HCT116 (cell line): Measurements from ENCODE around the gene BUB3. TPM values are rescaled to one million over a fixed set of nuclear protein-coding genes. Genes with fewer than 3 reads are reported as not detected.

ENCODE experiments used
- ATAC-seq: fragments of 200-7000 bp; cut with Tn5 transposase; 2 replicates; pipeline ENCODE4 v1.9.1; 2020; ENCODE audit warnings: mild to moderate bottlenecking, moderate library complexity
- BruUV-seq: library from RNA; stranded (reverse); fragments of 400-500 nt; replicated peaks from 2 replicates; lab custom pipeline; 2021; lab: Mats Ljungman, UMichigan
- CTCF ChIA-PET: fragments of 300-600 bp; sonication (Branson Sonifier 250); formaldehyde crosslinking; loops from one replicate; lab custom pipeline; 2021; ENCODE audit warnings: antibody characterized with exemption; lab: Charles Lee
- POLR2A ChIA-PET: fragments of 300-600, 350-600 bp; sonication (Branson Sonifier 250); formaldehyde crosslinking; loops from one replicate; lab custom pipeline; 2021; ENCODE audit warnings: antibody characterized with exemption; lab: Charles Lee
- RAD21 ChIA-PET, 2 experiments: fragments of 300-600 bp; sonication (Branson Sonifier 250); formaldehyde crosslinking; loops; one replicate each; lab custom pipeline; 2023; ENCODE audit warnings: low total read pairs in 2 of 2; ENCODE audit not compliant: uncharacterized antibody in 2 of 2, unreplicated experiment in 2 of 2, low non-redundant PET in 1 of 2; lab: Charles Lee
- DNase-seq: peaks from one replicate; pipeline ENCODE4 v3.0.0-alpha.2; 2010; ENCODE audit warnings: low read depth, low spot score
- H2AFZ ChIP-seq: fragments of 200-600 bp; shearing (Covaris generic), sonication (generic); 2 replicates; pipeline ENCODE4 v1.6.1; 2017; ENCODE audit warnings: low read depth, mixed run types, mixed read lengths, antibody characterized with exemption, low read length; ENCODE audit not compliant: poor library complexity, severe bottlenecking
- H3K27ac ChIP-seq: 2 replicates; pipeline ENCODE4 v1.5.1; 2012; ENCODE audit warnings: low read depth, low read length
- H3K27me3 ChIP-seq: fragments of 200-600 bp; sonication (generic); 2 replicates; pipeline ENCODE4 v1.6.1; 2016; ENCODE audit warnings: mixed run types, low read length, mixed read lengths; ENCODE audit not compliant: insufficient read depth
- H3K36me3 ChIP-seq, 2 experiments: fragments of 200-500 bp in 1 of 2; fragments of 200-600 bp in 1 of 2; sonication (Bioruptor generic) in 1 of 2; sonication (generic) in 1 of 2; 2 replicates each; pipeline versions ENCODE4 v1.5.1 to v1.6.1; 2014 to 2016; ENCODE audit warnings: low read length in 2 of 2, inconsistent platforms in 1 of 2, mixed read lengths in 1 of 2, mixed run types in 1 of 2; ENCODE audit not compliant: insufficient read depth in 2 of 2, control insufficient read depth in 1 of 2
- H3K4me1 ChIP-seq, 2 experiments: fragments of 200-600 bp in 1 of 2; sonication (generic) in 1 of 2; 2 replicates each; pipeline versions ENCODE4 v1.5.1 to v1.6.1; 2012 to 2017; ENCODE audit warnings: low read length in 2 of 2, inconsistent platforms in 1 of 2, mild to moderate bottlenecking in 1 of 2, mixed read lengths in 1 of 2, mixed run types in 1 of 2, moderate library complexity in 1 of 2; ENCODE audit not compliant: insufficient read depth in 2 of 2, control insufficient read depth in 1 of 2
- H3K4me2 ChIP-seq: fragments of 200-600 bp; sonication (generic); 2 replicates; pipeline ENCODE4 v1.6.1; 2017; ENCODE audit warnings: mixed run types, low read length, mixed read lengths
- H3K4me3 ChIP-seq, 2 experiments: fragments of 200-600 bp in 1 of 2; sonication (generic) in 1 of 2; replicated peaks in 1 of 2; 2 replicates each; pipeline ENCODE4 v1.5.1; 2011 to 2016; ENCODE audit warnings: low read length in 2 of 2, control low read depth in 1 of 2, low read depth in 1 of 2, mild to moderate bottlenecking in 1 of 2, mixed read lengths in 1 of 2, mixed run types in 1 of 2
- H3K79me2 ChIP-seq: fragments of 200-600 bp; sonication (generic); 2 replicates; pipeline ENCODE4 v1.6.1; 2017; ENCODE audit warnings: mild to moderate bottlenecking, mixed run types, low read length, moderate library complexity, mixed read lengths; ENCODE audit not compliant: insufficient read depth
- H3K9ac ChIP-seq: fragments of 200-600 bp; sonication (generic); 2 replicates; pipeline ENCODE4 v1.6.1; 2016; ENCODE audit warnings: low read length, mixed read lengths
- H3K9me2 ChIP-seq: fragments of 200-600 bp; sonication (generic), shearing (Covaris generic); 2 replicates; pipeline ENCODE4 v1.6.1; 2017; ENCODE audit warnings: mixed run types, mild to moderate bottlenecking, moderate library complexity; ENCODE audit not compliant: insufficient read depth
- H3K9me3 ChIP-seq, 2 experiments: fragments of 200-500 bp in 1 of 2; fragments of 200-600 bp in 1 of 2; sonication (Bioruptor generic) in 1 of 2; sonication (generic) in 1 of 2; 2 replicates each; pipeline ENCODE4 v1.6.1; 2014 to 2017; ENCODE audit warnings: low read length in 2 of 2, mixed read lengths in 2 of 2, inconsistent platforms in 1 of 2, low read depth in 1 of 2, mild to moderate bottlenecking in 1 of 2, mixed run types in 1 of 2, moderate library complexity in 1 of 2; ENCODE audit not compliant: control insufficient read depth in 1 of 2, insufficient read depth in 1 of 2
- H4K20me1 ChIP-seq: fragments of 200-600 bp; sonication (generic), shearing (Covaris generic); 2 replicates; pipeline ENCODE4 v1.6.1; 2017; ENCODE audit warnings: mixed run types, mild to moderate bottlenecking, moderate library complexity; ENCODE audit not compliant: insufficient read depth
- ATF3 ChIP-seq: IDR thresholded peaks from 2 replicates; pipeline ENCODE4 v1.6.1; 2012
- CTCF ChIP-seq, 3 experiments: fragments of 200-600 bp in 1 of 3; sonication (generic) in 1 of 3; IDR thresholded peaks in 2 of 3; conservative IDR thresholded peaks in 1 of 3; 2 replicates each; pipeline ENCODE4 v1.5.1; 2012 to 2017; ENCODE audit warnings: low read depth in 2 of 3, low read length in 2 of 3, antibody characterized with exemption in 1 of 3, borderline replicate concordance in 1 of 3, control low read depth in 1 of 3, mild to moderate bottlenecking in 1 of 3, mixed read lengths in 1 of 3, mixed run types in 1 of 3, moderate library complexity in 1 of 3; ENCODE audit not compliant: insufficient read depth in 1 of 3
- POLR2AphosphoS5 ChIP-seq: IDR thresholded peaks from 2 replicates; pipeline ENCODE4 v1.6.1; 2011; ENCODE audit warnings: mild to moderate bottlenecking, low read depth, low read length, moderate library complexity
- RAD21 ChIP-seq: IDR thresholded peaks from 2 replicates; pipeline ENCODE4 v1.6.1; 2012; ENCODE audit warnings: low read depth, mild to moderate bottlenecking
- REST ChIP-seq: IDR thresholded peaks from 2 replicates; pipeline ENCODE4 v1.6.1; 2012; ENCODE audit warnings: low read depth
- SIN3A ChIP-seq: IDR thresholded peaks from 2 replicates; pipeline ENCODE4 v1.6.1; 2012; ENCODE audit warnings: low read depth
- YY1 ChIP-seq: IDR thresholded peaks from 2 replicates; pipeline ENCODE4 v1.6.1; 2011; ENCODE audit warnings: low read length, low read depth, moderate library complexity, mild to moderate bottlenecking; ENCODE audit not compliant: insufficient replicate concordance; ENCODE audit errors: extremely low read depth
- ZBTB33 ChIP-seq: IDR thresholded peaks from 2 replicates; pipeline ENCODE4 v1.6.1; 2011; ENCODE audit warnings: mild to moderate bottlenecking, low read length, moderate library complexity; ENCODE audit not compliant: insufficient replicate concordance; ENCODE audit errors: extremely low read depth
- ZNF274 ChIP-seq: fragments of 200-500 bp; sonication (Bioruptor generic); IDR thresholded peaks from 2 replicates; pipeline ENCODE4 v1.6.1; 2014; ENCODE audit warnings: mild to moderate bottlenecking, low read depth, low read length, inconsistent platforms
- intact Hi-C: fragments of 100-400 bp; cut with micrococcal nuclease; formaldehyde crosslinking; loops from 2 replicates; pipeline ENCODE4 v1.10.0; 2022
- total RNA-seq: library from RNA; stranded (reverse); gene quantifications from one replicate; pipeline ENCODE4 v1.2.1, GENCODE V29; 2021; ENCODE audit not compliant: unreplicated experiment

The BUB3 gene
- total RNA-seq, 1 experiment from 2014 or later, result 271 TPM

- H3K9me3 ChIP-seq, result no peaks in the 10 kb centered on the region
- no peak for ATAC-seq
- intact Hi-C loops, result no loop called here
- no peak overlapping the region for H3K9ac ChIP-seq
- DNase-seq, result no peak
- no peaks in the 10 kb centered on the region for H3K9me2 ChIP-seq
- TF ChIP-seq ATF3, result no peak
- no peak for TF ChIP-seq REST
- no peak for TF ChIP-seq SIN3A
- TF ChIP-seq, all 23 proteins: peak for 0
- no peak overlapping the region for H3K27ac ChIP-seq
- no peak overlapping the region for H3K4me3 ChIP-seq
- peaks cover 68 to 87% of the 10 kb centered on the region in 2 experiments for H3K36me3 ChIP-seq
- H3K4me1 ChIP-seq, result peaks cover 8 to 17% of the 10 kb centered on the region in 2 experiments; a peak in 3 of 4 replicates
- H2AFZ ChIP-seq, result no peak overlapping the region
- ChIA-PET CTCF (no interaction called here), RAD21 (no interaction called here), POLR2A (no interaction called here)
- BruUV-seq, result no TSS peak
- H3K79me2 ChIP-seq, result peaks cover 95% of the 10 kb centered on the region
- no peak overlapping the region for H3K4me2 ChIP-seq
- H4K20me1 ChIP-seq, result peaks cover 49% of the 10 kb centered on the region; the same call in 1 of the 2 replicates
- H3K27me3 ChIP-seq, result no peaks in the 10 kb centered on the region
These were observed 4.5 kb downstream of the BUB3 start for GRCh38 chr10:123158682-123159081.

- Histone ChIP-seq H3K9me3 (no peaks in the 10 kb centered on the region), H3K27ac (no peak overlapping the region), H3K4me3 (no peak overlapping the region), H3K9ac (no peak overlapping the region), H4K20me1 (peaks cover 64% of the 10 kb centered on the region; the same call in 1 of the 2 replicates), H3K4me1 (peaks cover 5 to 10% of the 10 kb centered on the region in 2 experiments; a peak in 3 of 4 replicates), H3K9me2 (no peaks in the 10 kb centered on the region), H2AFZ (no peak overlapping the region), H3K27me3 (no peaks in the 10 kb centered on the region), H3K79me2 (peaks cover 100% of the 10 kb centered on the region), H3K4me2 (no peak overlapping the region), H3K36me3 (peaks cover 83 to 97% of the 10 kb centered on the region in 2 experiments)
- ChIA-PET CTCF (no interaction called here), POLR2A (no interaction called here), RAD21 (no interaction called here)
- DNase-seq (no peak), ATAC-seq (no peak)
- intact Hi-C loops, result no loop called here
- no TSS peak for BruUV-seq
- TF ChIP-seq POLR2AphosphoS5, result 0 out of 2 replicates have a peak, but pooled peaks have one; percentile 23
- TF ChIP-seq RAD21, result no peak
- no peak for TF ChIP-seq ZNF274
- TF ChIP-seq CTCF (IDR thresholded peaks at IDR 0.05 in 2 of 3, conservative IDR thresholded peaks at IDR 0.05 in 1 of 3; ENCODE audit: borderline replicate concordance in 1 of 3, insufficient read depth in 1 of 3, low read depth in 2 of 3, low read length in 2 of 3), result no peak
- no peak for TF ChIP-seq YY1
- no peak for TF ChIP-seq ZBTB33
These were observed 6.2 kb downstream of the BUB3 start for GRCh38 chr10:123160311-123160980.
